Ishikawa (cell line): Measurements from ENCODE around the gene CCDC194.

ENCODE experiments used
- CEBPB ChIP-seq: IDR thresholded peaks from 2 replicates; pipeline ENCODE4 v1.6.1; 2012
- CREB1 ChIP-seq: IDR thresholded peaks from 2 replicates; pipeline ENCODE4 v1.6.1; 2012; ENCODE audit warnings: low read depth
- EGR1 ChIP-seq: IDR thresholded peaks from 2 replicates; pipeline ENCODE4 v1.6.1; 2012
- EP300 ChIP-seq: IDR thresholded peaks from 2 replicates; pipeline ENCODE4 v1.6.1; 2012; ENCODE audit warnings: borderline replicate concordance
- FOXM1 ChIP-seq: IDR thresholded peaks from 2 replicates; pipeline ENCODE4 v1.6.1; 2012; ENCODE audit warnings: low read depth, borderline replicate concordance
- NFIC ChIP-seq: IDR thresholded peaks from 2 replicates; pipeline ENCODE4 v1.6.1; 2012
- RAD21 ChIP-seq: IDR thresholded peaks from 2 replicates; pipeline ENCODE4 v1.6.1; 2012; ENCODE audit warnings: low read depth
- TAF1 ChIP-seq: IDR thresholded peaks from 2 replicates; pipeline ENCODE4 v1.6.1; 2012; ENCODE audit warnings: low read depth, mild to moderate bottlenecking
- TCF12 ChIP-seq: IDR thresholded peaks from 2 replicates; pipeline ENCODE4 v1.6.1; 2012; ENCODE audit warnings: low read depth
- TEAD4 ChIP-seq: IDR thresholded peaks from 2 replicates; pipeline ENCODE4 v1.6.1; 2012
- YY1 ChIP-seq: IDR thresholded peaks from 2 replicates; pipeline ENCODE4 v1.6.1; 2012; ENCODE audit warnings: low read depth
- ZBTB7A ChIP-seq: IDR thresholded peaks from 2 replicates; pipeline ENCODE4 v1.6.1; 2012; ENCODE audit warnings: low read depth
- TF ChIP-seq, protein P1 (sequence below): IDR thresholded peaks from 2 replicates; pipeline ENCODE4 v1.6.1; 2012
- TF ChIP-seq, protein P2 (sequence below): IDR thresholded peaks from 2 replicates; pipeline ENCODE4 v1.6.1; 2012
- TF ChIP-seq, protein P3 (sequence below): IDR thresholded peaks from 2 replicates; pipeline ENCODE4 v1.6.1; 2012; ENCODE audit warnings: low read depth, mild to moderate bottlenecking

The CCDC194 gene

DNA sequence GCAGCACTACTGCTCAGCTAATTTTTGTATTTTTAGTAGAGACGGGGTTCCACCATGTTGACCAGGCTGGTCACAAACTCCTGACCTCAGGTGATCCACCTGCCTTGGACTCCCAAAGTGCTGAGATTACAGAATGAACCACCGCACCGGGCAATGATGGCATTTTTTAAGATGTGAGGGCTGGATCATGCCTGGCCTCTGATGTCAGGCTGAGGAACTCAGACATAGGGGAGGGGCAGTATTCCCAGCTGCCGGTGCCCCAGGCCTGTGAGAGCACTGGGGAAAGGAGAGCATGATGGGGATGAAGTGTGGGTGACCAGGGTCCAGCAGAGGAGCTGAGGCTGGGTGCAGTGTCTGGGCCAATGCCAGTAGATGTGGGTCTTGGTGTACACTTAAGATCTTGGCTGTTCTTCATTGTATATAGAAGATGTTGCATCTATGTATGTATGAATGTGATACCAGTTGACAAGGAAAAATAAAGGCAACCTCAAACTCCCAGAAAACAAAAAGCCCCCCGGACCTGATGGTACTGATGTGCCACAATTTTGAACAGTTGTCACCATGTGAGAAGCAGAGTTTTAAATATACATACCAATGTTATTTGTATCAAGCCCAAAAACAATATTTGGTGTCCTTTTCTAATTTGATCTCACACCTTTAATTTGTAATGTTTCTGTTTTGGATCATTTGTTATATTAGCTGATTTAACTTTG, 13.4 kb downstream of the CCDC194 start:
- TF ChIP-seq YY1 (no peak), TEAD4 (no peak), RAD21 (no peak), EGR1 (no peak), EP300 (no peak), NFIC (no peak), TAF1 (no peak)
- TF ChIP-seq, protein P1, sequence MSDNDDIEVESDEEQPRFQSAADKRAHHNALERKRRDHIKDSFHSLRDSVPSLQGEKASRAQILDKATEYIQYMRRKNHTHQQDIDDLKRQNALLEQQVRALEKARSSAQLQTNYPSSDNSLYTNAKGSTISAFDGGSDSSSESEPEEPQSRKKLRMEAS = no peak

DNA sequence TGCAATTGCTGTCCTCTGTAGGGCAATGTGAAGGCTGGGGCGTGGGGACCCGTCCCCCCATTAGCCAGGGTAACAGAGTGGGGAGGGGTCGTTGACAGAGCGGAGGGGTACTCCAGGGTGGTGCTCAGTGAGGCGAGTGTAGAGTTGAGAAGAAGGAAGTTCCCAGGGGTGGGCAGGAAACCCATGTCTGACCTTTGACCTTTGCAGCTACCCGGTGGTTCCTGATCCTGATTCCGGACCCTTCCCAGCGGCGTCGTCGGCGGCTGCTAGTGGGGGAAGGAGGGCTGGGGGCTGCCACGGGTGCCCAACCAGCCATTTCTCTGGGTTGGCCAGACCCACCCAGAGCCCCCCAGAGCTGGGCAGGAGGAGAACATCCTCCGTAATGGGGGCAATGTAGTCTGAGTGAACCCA, 14.8 kb downstream of the CCDC194 start:
- TF ChIP-seq CREB1 (no peak), RAD21 (no peak), CEBPB (no peak)

DNA sequence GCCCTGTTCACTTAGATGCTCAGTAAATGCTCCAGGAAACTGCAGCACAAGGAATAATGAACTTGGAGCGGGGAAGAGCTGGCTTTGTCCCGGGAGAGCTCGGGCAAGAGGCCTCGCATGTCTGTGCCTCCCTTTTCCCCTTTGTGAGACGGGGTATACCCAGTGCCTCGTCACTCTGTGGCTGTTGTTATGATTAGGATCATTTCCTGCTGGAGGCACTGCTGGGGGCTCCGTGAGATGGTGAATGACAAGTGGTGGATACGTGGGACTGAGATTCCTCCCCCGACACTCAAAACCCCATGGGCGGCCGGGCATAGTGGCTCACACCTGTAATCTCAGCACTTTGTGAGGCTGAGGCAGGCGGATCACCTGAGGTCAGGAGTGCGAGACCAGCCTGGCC, 15.7 kb downstream of the CCDC194 start:
- no peak for TF ChIP-seq CREB1
- no peak for TF ChIP-seq CEBPB
- TF ChIP-seq ZBTB7A = no peak

DNA sequence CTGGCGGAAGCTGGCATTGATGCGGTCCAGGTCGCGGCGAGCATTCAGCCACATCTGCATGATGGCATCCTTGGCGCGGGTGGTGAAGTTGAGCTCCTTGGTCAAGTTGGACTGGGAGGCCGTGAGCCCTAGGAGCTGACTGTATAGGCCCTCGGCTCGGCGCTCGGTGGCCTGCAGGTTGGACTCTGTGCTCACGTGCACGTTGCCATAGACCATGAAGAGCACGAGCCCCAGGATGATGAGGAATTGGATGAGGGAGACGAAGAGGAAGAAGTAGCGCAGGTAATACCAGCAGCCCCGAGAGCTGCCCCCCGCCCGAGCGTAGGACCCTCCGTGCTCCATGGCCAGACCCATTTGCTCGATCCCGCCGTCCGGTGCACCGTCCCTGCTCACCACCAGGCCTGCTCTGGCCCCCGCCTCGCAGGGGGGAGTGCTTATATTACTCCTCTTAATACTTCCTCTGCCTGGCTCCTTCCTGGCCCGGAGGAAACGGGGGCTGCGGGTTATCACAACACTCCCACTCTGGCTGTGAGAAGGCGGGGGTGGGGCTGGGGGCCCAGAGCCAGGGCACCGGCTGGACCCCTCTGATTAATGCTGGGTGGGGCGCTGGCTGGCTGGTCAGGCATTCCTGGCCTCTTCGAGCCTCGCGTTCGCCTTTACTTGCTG, 16.9 kb downstream of the CCDC194 start, which contains the start of gene PLVAP:
Gene PLVAP, minus strand, starts transcription at position 408 of the 666 bp plus-strand sequence. Its CDS starts 54 bp downstream, at position 354.
- no peak for TF ChIP-seq TCF12
- TF ChIP-seq, protein P1 = no peak
- no peak for TF ChIP-seq YY1
- TF ChIP-seq TEAD4 = no peak
- TF ChIP-seq ZBTB7A = no peak
- TF ChIP-seq, protein P2, sequence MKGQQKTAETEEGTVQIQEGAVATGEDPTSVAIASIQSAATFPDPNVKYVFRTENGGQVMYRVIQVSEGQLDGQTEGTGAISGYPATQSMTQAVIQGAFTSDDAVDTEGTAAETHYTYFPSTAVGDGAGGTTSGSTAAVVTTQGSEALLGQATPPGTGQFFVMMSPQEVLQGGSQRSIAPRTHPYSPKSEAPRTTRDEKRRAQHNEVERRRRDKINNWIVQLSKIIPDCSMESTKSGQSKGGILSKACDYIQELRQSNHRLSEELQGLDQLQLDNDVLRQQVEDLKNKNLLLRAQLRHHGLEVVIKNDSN = no peak
- no peak for TF ChIP-seq EP300
- no peak for TF ChIP-seq RAD21
- TF ChIP-seq TAF1 = no peak

DNA sequence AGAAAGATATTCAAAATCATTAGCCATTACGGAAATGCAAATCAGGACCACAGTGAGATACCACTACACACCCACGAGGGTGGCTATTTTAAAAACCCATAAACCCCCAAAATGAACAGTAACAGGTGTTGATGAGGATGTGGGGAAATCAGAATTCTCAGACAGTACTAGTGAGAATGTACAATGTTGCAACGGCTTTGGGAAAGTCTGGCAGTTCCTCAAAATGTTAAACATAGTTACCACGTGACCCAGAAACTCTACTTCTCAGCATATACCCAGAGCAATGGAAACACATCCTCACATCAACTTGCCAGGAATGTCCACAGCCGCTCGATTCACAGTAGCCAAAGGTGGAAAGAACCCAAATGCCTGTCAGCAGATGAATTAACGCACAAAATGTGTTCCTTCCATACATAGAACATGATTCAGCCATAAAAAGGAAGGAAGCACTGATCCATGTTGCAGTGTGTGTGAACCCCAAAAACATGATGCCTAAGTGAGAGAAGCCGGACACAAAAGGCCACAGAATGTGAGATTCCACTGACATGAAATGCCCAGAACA, 23.9 kb downstream of the CCDC194 start:
- no peak for TF ChIP-seq ZBTB7A
- TF ChIP-seq, protein P2 = no peak
- TF ChIP-seq CREB1 = no peak
- TF ChIP-seq RAD21 = no peak
- no peak for TF ChIP-seq TEAD4
- TF ChIP-seq FOXM1 = no peak
- no peak for TF ChIP-seq TAF1
- TF ChIP-seq NFIC = no peak
- no peak for TF ChIP-seq EP300
- TF ChIP-seq EGR1 = no peak
- TF ChIP-seq YY1 = no peak
- no peak for TF ChIP-seq TCF12
- TF ChIP-seq, protein P3, sequence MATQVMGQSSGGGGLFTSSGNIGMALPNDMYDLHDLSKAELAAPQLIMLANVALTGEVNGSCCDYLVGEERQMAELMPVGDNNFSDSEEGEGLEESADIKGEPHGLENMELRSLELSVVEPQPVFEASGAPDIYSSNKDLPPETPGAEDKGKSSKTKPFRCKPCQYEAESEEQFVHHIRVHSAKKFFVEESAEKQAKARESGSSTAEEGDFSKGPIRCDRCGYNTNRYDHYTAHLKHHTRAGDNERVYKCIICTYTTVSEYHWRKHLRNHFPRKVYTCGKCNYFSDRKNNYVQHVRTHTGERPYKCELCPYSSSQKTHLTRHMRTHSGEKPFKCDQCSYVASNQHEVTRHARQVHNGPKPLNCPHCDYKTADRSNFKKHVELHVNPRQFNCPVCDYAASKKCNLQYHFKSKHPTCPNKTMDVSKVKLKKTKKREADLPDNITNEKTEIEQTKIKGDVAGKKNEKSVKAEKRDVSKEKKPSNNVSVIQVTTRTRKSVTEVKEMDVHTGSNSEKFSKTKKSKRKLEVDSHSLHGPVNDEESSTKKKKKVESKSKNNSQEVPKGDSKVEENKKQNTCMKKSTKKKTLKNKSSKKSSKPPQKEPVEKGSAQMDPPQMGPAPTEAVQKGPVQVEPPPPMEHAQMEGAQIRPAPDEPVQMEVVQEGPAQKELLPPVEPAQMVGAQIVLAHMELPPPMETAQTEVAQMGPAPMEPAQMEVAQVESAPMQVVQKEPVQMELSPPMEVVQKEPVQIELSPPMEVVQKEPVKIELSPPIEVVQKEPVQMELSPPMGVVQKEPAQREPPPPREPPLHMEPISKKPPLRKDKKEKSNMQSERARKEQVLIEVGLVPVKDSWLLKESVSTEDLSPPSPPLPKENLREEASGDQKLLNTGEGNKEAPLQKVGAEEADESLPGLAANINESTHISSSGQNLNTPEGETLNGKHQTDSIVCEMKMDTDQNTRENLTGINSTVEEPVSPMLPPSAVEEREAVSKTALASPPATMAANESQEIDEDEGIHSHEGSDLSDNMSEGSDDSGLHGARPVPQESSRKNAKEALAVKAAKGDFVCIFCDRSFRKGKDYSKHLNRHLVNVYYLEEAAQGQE = no peak
- no peak for TF ChIP-seq CEBPB
- TF ChIP-seq, protein P1 = no peak

DNA sequence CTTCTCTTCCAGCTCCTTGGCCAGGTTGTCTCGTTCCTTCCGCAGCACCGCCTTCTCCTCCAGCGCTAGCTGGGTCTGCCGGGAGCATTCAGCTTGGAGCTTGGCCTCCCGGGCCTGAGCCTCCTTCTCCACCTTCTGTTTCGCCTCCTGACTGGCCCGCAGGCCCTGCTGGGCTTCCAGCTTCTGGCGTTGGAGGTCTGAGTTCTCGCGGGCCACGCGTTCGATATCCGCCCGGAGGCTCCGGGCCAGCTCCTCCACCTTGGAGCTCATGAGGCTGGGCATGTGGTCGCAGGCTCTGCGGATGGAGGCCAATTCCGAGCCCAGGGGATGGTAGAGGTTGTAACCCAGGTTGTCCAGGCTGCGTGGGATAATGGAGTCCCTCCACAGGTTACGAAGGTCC, 28.6 kb downstream of the CCDC194 start:
- TF ChIP-seq, protein P2 = no peak
- TF ChIP-seq EP300 = no peak
